DND-41 (cell line): ENCODE measurements around the gene LRFN4.

Experiments
- EZH2 ChIP-seq: IDR thresholded peaks from 3 replicates; pipeline ENCODE4 v1.6.1; 2012; ENCODE audit warnings: borderline replicate concordance, low read depth, mild to moderate bottlenecking, moderate library complexity, low read length, inconsistent platforms; ENCODE audit not compliant: severe bottlenecking
- TF ChIP-seq, protein P1 (sequence below): IDR thresholded peaks from 2 replicates; pipeline ENCODE4 v1.5.1; 2012; ENCODE audit warnings: borderline replicate concordance, low read length, moderate library complexity, mild to moderate bottlenecking; ENCODE audit not compliant: poor library complexity, severe bottlenecking; ENCODE audit errors: extremely low read depth

- TF ChIP-seq, protein P1, sequence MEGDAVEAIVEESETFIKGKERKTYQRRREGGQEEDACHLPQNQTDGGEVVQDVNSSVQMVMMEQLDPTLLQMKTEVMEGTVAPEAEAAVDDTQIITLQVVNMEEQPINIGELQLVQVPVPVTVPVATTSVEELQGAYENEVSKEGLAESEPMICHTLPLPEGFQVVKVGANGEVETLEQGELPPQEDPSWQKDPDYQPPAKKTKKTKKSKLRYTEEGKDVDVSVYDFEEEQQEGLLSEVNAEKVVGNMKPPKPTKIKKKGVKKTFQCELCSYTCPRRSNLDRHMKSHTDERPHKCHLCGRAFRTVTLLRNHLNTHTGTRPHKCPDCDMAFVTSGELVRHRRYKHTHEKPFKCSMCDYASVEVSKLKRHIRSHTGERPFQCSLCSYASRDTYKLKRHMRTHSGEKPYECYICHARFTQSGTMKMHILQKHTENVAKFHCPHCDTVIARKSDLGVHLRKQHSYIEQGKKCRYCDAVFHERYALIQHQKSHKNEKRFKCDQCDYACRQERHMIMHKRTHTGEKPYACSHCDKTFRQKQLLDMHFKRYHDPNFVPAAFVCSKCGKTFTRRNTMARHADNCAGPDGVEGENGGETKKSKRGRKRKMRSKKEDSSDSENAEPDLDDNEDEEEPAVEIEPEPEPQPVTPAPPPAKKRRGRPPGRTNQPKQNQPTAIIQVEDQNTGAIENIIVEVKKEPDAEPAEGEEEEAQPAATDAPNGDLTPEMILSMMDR: no peak
- TF ChIP-seq EZH2: no peak
Observed at GRCh38 chr11:66868082-66868725, 11.3 kb downstream of the LRFN4 start.
